Immature natural killer cell (primary cell): ENCODE measurements around the gene SPATA20. TPM values are rescaled to one million over a fixed set of nuclear protein-coding genes. Genes with fewer than 3 reads are reported as not detected.

Experiments used
- DNase-seq, 3 donors: peaks; one replicate each; pipeline ENCODE4 v3.0.0; 2022; ENCODE audit warnings: mixed read lengths in 1 of 3
- H3K27ac Mint-ChIP-seq, 6 donors: one replicate each; pipeline ENCODE4 v1.8.0; 2020; ENCODE audit warnings: mixed read lengths in 6 of 6, mild to moderate bottlenecking in 5 of 6, inconsistent platforms in 4 of 6, moderate library complexity in 3 of 6
- H3K27me3 Mint-ChIP-seq, 3 donors: one replicate each; pipeline ENCODE4 v1.8.0; 2020 to 2021; ENCODE audit warnings: low read depth in 3 of 3, mild to moderate bottlenecking in 3 of 3, mixed read lengths in 3 of 3, moderate library complexity in 3 of 3, inconsistent platforms in 1 of 3
- H3K36me3 Mint-ChIP-seq, 3 donors: one replicate each; pipeline ENCODE4 v1.8.0; 2020; ENCODE audit warnings: mixed read lengths in 3 of 3, inconsistent platforms in 2 of 3, mild to moderate bottlenecking in 2 of 3
- H3K4me1 Mint-ChIP-seq, 2 donors: one replicate each; pipeline ENCODE4 v1.8.0; 2020; ENCODE audit warnings: inconsistent platforms in 2 of 2, mild to moderate bottlenecking in 2 of 2, mixed read lengths in 2 of 2, moderate library complexity in 1 of 2
- H3K4me3 Mint-ChIP-seq, 5 donors: one replicate each; pipeline ENCODE4 v1.8.0; 2020; ENCODE audit warnings: mild to moderate bottlenecking in 5 of 5, mixed read lengths in 5 of 5, inconsistent platforms in 3 of 5, moderate library complexity in 3 of 5
- H3K9me3 Mint-ChIP-seq, 6 donors: one replicate each; pipeline ENCODE4 v1.8.0; 2020; ENCODE audit warnings: mild to moderate bottlenecking in 6 of 6, mixed read lengths in 6 of 6, inconsistent platforms in 4 of 6, moderate library complexity in 3 of 6
- polyA plus RNA-seq, 3 donors: library from polyadenylated mRNA; unstranded; fragments of 300-500 nt; fragmentation: Illumina TruSeq; gene quantifications; one replicate each; pipeline ENCODE4 v1.2.3, GENCODE V29; 2021

The SPATA20 gene
- polyA plus RNA-seq, 3 donors from 2014 or later: 9.8 to 23.0 (median 9.9) TPM

GRCh38 chr17:50587571-50587970 is 40.6 kb downstream of the SPATA20 start:
- Mint-ChIP-seq H3K27me3 (peaks cover 3 to 9% (median 3%) of the 10 kb centered on the region in 3 donors), H3K4me1 (no peaks in the 10 kb centered on the region), H3K9me3 (no peaks in the 10 kb centered on the region), H3K36me3 (no peaks in the 10 kb centered on the region), H3K4me3 (no peak overlapping the region), H3K27ac (no peak overlapping the region)
- DNase-seq: no peak

GRCh38 chr17:50588391-50589049 is 41.5 kb downstream of the SPATA20 start:
- Mint-ChIP-seq H3K4me3 (no peak overlapping the region), H3K9me3 (no peaks in the 10 kb centered on the region), H3K36me3 (no peaks in the 10 kb centered on the region), H3K4me1 (no peaks in the 10 kb centered on the region), H3K27ac (no peak overlapping the region), H3K27me3 (peaks cover 0 to 9% (median 3%) of the 10 kb centered on the region in 3 donors)
- DNase-seq: no peak

GRCh38 chr17:50589095-50589705 is 42.2 kb downstream of the SPATA20 start:
- Mint-ChIP-seq H3K27ac (no peak overlapping the region), H3K36me3 (no peaks in the 10 kb centered on the region), H3K27me3 (peaks cover 0 to 7% (median 3%) of the 10 kb centered on the region in 3 donors), H3K4me3 (no peak overlapping the region), H3K9me3 (no peaks in the 10 kb centered on the region), H3K4me1 (no peaks in the 10 kb centered on the region)
- no peak for DNase-seq

- DNase-seq: no peak
- peaks cover 0 to 5% (median 3%) of the 10 kb centered on the region in 3 donors for H3K27me3 Mint-ChIP-seq
- no peaks in the 10 kb centered on the region for H3K9me3 Mint-ChIP-seq
- no peak overlapping the region for H3K4me3 Mint-ChIP-seq
- no peak overlapping the region for H3K27ac Mint-ChIP-seq
- H3K36me3 Mint-ChIP-seq: no peaks in the 10 kb centered on the region
- no peaks in the 10 kb centered on the region for H3K4me1 Mint-ChIP-seq
These were observed 44.2 kb downstream of the SPATA20 start for GRCh38 chr17:50590946-50591737.

GRCh38 chr17:50593321-50593720 is 46.3 kb downstream of the SPATA20 start:
- H3K9me3 Mint-ChIP-seq: no peaks in the 10 kb centered on the region
- no peaks in the 10 kb centered on the region for H3K36me3 Mint-ChIP-seq
- no peaks in the 10 kb centered on the region for H3K4me1 Mint-ChIP-seq
- no peak overlapping the region for H3K4me3 Mint-ChIP-seq
- DNase-seq: no peak
- H3K27me3 Mint-ChIP-seq: peaks cover 0 to 4% (median 3%) of the 10 kb centered on the region in 3 donors
- no peak overlapping the region for H3K27ac Mint-ChIP-seq

- Mint-ChIP-seq H3K27ac (no peak overlapping the region), H3K27me3 (peaks cover 0 to 4% (median 2%) of the 10 kb centered on the region in 3 donors), H3K9me3 (no peaks in the 10 kb centered on the region), H3K36me3 (no peaks in the 10 kb centered on the region), H3K4me1 (no peaks in the 10 kb centered on the region), H3K4me3 (no peak overlapping the region)
- DNase-seq: no peak
These were observed 47.3 kb downstream of the SPATA20 start for GRCh38 chr17:50594128-50594823.

GRCh38 chr17:50594892-50595291 is 47.9 kb downstream of the SPATA20 start:
- Mint-ChIP-seq H3K4me1 (no peaks in the 10 kb centered on the region), H3K27me3 (peaks cover 0 to 4% (median 0%) of the 10 kb centered on the region in 3 donors), H3K4me3 (no peak overlapping the region), H3K36me3 (no peaks in the 10 kb centered on the region), H3K27ac (no peak overlapping the region), H3K9me3 (no peaks in the 10 kb centered on the region)
- DNase-seq: no peak

- Mint-ChIP-seq H3K27me3 (peaks cover 0 to 6% (median 0%) of the 10 kb centered on the region in 3 donors), H3K36me3 (no peaks in the 10 kb centered on the region), H3K4me1 (no peaks in the 10 kb centered on the region), H3K27ac (no peak overlapping the region), H3K4me3 (no peak overlapping the region), H3K9me3 (peaks cover 0 to 2% (median 0%) of the 10 kb centered on the region in 6 donors)
- DNase-seq: no peak
These were observed 49.4 kb downstream of the SPATA20 start for GRCh38 chr17:50596191-50597037.

GRCh38 chr17:50598487-50598886 is 51.5 kb downstream of the SPATA20 start:
- Mint-ChIP-seq H3K36me3 (no peaks in the 10 kb centered on the region), H3K27me3 (peaks cover 0 to 17% (median 2%) of the 10 kb centered on the region in 3 donors), H3K4me1 (no peaks in the 10 kb centered on the region), H3K9me3 (peaks cover 0 to 2% (median 0%) of the 10 kb centered on the region in 6 donors), H3K4me3 (no peak overlapping the region), H3K27ac (no peak overlapping the region)
- no peak for DNase-seq

- no peak for DNase-seq
- Mint-ChIP-seq H3K4me1 (no peaks in the 10 kb centered on the region), H3K4me3 (no peak overlapping the region), H3K27ac (no peak overlapping the region), H3K36me3 (no peaks in the 10 kb centered on the region), H3K27me3 (peaks cover 0 to 17% (median 2%) of the 10 kb centered on the region in 3 donors), H3K9me3 (peaks cover 0 to 2% (median 0%) of the 10 kb centered on the region in 6 donors)
These were observed 52.6 kb downstream of the SPATA20 start for GRCh38 chr17:50599606-50600005.

GRCh38 chr17:50601823-50602375 is 54.9 kb downstream of the SPATA20 start:
- Mint-ChIP-seq H3K27ac (no peak overlapping the region), H3K27me3 (peaks cover 2 to 17% (median 4%) of the 10 kb centered on the region in 3 donors), H3K9me3 (peaks cover 0 to 2% (median 0%) of the 10 kb centered on the region in 6 donors), H3K4me1 (no peaks in the 10 kb centered on the region), H3K36me3 (no peaks in the 10 kb centered on the region), H3K4me3 (no peak overlapping the region)
- no peak for DNase-seq

- Mint-ChIP-seq H3K27me3 (peaks cover 2 to 15% (median 4%) of the 10 kb centered on the region in 3 donors), H3K36me3 (no peaks in the 10 kb centered on the region)
- no peak for DNase-seq
These were observed 55.9 kb downstream of the SPATA20 start for GRCh38 chr17:50602836-50603235.

GRCh38 chr17:50603340-50603739 is 56.4 kb downstream of the SPATA20 start:
- no peak for DNase-seq

More at GRCh38 chr17:50602836-50603235, 55.9 kb downstream of the SPATA20 start:
- H3K4me3 Mint-ChIP-seq: no peak overlapping the region
- peaks cover 0 to 2% (median 0%) of the 10 kb centered on the region in 6 donors for H3K9me3 Mint-ChIP-seq
- no peaks in the 10 kb centered on the region for H3K4me1 Mint-ChIP-seq
- H3K27ac Mint-ChIP-seq: no peak overlapping the region

More at GRCh38 chr17:50603340-50603739, 56.4 kb downstream of the SPATA20 start:
- Mint-ChIP-seq H3K4me1 (no peaks in the 10 kb centered on the region), H3K36me3 (no peaks in the 10 kb centered on the region), H3K27me3 (peaks cover 2 to 13% (median 4%) of the 10 kb centered on the region in 3 donors), H3K27ac (no peak overlapping the region), H3K9me3 (peaks cover 0 to 2% (median 0%) of the 10 kb centered on the region in 6 donors), H3K4me3 (no peak overlapping the region)
